Tibial nerve (tissue), 4 donors: ENCODE measurements around the gene S100A5.

Experiments
- EP300 ChIP-seq, 2 donors: sonication (generic); formaldehyde crosslinking; IDR thresholded peaks; one replicate each; pipeline ENCODE4 v1.6.1; 2017; ENCODE audit warnings: antibody characterized with exemption in 2 of 2, mild to moderate bottlenecking in 1 of 2
- POLR2A ChIP-seq, 2 donors: fragments of 450-650 bp; IDR thresholded peaks; one replicate each; pipeline ENCODE4 v1.6.1; 2017; ENCODE audit warnings: antibody characterized with exemption in 2 of 2, mild to moderate bottlenecking in 2 of 2, moderate library complexity in 2 of 2
- TF ChIP-seq, protein P1 (sequence below), 5 experiments: fragments of 200-600 bp in 3 of 5; fragments of 450-650 bp in 2 of 5; sonication (generic) in 3 of 5; IDR thresholded peaks; one replicate each; pipeline ENCODE4 v1.5.1; 2016 to 2019; ENCODE audit warnings: antibody characterized with exemption in 5 of 5, mild to moderate bottlenecking in 3 of 5, moderate library complexity in 2 of 5

DNA sequence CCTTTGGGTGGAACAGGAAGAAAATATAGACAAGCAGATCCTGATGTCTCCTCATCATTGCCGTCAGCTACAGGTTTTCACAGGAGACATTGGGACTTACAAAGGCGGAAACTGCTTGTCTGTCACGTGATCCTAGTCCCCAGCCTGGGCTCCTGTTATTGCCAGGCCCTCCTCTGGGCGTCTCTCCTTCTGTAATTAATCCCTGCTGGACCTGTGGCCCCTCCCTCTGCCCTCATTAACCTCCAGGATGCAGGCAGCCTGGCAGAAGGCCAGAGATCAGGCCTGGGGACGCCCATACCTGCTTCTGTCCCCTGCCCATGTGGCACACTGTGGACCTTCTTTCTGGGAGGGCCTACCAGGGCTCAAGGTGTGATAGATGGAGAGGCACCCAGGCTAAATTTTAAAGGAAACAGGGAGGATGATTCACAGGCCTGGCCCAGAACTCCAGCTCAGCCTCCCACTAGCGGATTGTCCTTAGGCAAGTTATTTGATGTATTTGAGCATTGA, 2.4 kb downstream of the S100A5 start:
- TF ChIP-seq, protein P1, sequence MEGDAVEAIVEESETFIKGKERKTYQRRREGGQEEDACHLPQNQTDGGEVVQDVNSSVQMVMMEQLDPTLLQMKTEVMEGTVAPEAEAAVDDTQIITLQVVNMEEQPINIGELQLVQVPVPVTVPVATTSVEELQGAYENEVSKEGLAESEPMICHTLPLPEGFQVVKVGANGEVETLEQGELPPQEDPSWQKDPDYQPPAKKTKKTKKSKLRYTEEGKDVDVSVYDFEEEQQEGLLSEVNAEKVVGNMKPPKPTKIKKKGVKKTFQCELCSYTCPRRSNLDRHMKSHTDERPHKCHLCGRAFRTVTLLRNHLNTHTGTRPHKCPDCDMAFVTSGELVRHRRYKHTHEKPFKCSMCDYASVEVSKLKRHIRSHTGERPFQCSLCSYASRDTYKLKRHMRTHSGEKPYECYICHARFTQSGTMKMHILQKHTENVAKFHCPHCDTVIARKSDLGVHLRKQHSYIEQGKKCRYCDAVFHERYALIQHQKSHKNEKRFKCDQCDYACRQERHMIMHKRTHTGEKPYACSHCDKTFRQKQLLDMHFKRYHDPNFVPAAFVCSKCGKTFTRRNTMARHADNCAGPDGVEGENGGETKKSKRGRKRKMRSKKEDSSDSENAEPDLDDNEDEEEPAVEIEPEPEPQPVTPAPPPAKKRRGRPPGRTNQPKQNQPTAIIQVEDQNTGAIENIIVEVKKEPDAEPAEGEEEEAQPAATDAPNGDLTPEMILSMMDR (IDR thresholded peaks at IDR 0.05), result no peak
- TF ChIP-seq POLR2A (IDR thresholded peaks at IDR 0.05) (no peak), EP300 (IDR thresholded peaks at IDR 0.05) (no peak)
